Fibroblast of skin of right quadriceps (primary cell): ENCODE data around the gene SETDB1.

Source experiments
- DNase-seq: peaks from one replicate; pipeline ENCODE4 v3.0.0-alpha.2; 2013

SETDB1 gene

DNA sequence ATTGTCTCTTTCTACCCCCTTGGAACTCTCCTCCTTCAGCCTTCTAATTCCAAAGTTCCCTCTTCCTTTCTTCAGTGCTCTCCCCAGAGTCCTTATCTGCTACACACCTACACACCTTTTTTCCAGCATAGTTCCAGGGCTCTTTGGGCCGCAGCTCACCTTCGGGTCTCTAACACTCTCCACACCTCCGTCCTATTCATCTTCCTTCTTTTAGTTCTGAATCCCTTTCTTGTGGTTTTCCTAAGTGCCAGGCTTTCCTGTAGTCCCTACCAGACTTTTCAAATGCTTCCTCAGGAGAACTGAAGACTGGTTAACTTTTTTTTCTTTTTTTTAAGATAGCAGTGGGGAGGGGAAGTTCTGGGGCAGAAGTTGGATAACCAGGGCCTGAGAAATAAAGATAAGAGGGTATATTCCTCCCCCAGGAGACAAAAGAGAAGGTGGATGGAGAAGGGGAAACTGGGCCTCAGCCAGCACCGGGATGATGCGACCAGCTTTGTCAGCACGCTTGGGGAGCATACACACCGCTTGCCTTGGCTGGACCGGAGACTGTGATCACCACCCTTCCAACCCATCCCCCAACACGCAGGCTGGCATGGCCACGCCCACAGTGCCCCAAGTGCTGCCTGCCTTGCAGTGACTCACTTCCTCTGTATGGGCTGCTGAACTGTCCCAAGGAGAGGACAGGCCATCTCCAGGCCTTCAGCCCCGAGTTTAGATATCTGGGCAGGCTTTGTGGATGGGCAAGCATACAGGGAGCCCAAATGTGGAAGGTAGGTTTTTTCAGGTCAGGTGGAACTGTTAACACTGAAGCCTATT is 50.9 kb downstream of the SETDB1 start:
- no peak for DNase-seq

DNA sequence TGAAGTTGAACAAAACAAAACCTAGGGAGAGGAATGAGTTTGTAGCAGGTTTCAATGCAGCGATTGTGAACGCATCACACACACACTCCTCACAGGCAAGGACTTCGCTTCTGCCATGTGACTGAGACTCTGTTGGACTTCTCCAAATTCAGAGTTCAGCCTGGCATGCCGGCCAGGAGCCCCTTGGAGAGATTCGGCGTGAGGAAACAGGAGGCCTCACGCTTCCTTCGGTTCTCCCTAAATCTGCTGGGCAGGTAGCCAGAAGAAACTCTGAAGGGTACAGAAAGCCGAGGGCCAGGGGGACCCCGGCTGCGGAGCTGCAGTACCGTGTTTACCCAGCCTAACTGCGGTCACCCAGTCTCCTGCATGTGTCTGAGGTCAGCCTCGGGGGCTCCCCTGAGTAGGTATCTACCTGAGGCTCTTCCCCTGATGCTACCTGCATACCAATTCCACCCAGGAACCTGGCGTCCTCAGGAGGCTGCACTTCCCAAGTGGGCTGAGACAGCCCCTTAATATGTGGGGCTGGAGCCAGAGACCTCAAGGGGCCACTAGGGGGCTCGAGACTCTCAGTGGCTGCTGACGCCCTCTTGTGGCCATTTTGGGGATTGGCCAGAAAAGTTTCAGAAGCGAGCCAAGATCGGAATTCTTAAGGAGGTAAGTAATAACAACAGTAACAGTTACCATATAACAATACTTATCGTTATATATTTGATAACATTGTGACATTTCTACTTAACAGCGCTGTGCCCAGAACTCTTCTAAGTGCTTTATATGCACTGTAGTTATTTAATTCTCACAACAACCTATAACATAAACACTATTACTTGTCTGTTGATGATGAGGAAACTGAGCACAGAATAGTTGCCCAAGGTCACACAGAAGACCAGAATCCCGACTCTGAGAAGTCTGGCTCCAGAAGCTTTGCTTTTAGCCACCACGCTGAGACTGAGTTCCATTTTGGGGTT is 53.2 kb downstream of the SETDB1 start:
- peak; percentile 88 for DNase-seq

DNA sequence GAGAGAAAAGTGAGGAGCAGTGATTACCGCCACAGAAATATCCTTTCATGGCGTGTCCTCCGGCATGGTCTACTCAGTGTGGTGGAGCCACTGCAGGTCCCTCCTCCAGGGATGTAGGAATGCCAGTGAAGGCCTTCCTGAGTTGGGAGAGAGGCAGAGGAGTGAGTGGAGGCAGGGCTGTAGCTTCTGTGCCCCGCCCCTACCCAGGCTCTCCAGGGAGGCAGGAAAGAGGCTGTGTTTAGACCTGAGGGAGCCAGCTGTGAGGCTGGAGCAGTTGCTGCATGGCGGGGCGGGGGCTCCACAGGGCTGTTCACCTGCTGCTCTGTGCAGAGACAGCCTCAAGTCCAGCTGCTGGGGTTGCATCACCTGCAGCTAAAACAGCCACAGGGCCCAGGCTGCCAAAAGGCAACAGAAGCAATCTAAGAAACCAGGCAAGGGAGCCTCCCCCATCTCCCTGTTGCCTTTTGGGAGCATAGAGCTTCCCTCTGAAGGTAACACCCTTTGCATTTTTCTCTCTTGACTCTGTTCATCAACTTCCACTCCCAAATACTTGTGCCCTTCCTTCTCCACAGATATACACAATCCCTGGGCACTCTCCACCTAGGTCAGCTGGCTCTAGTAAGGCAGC is 55.1 kb downstream of the SETDB1 start:
- DNase-seq: no peak

DNA sequence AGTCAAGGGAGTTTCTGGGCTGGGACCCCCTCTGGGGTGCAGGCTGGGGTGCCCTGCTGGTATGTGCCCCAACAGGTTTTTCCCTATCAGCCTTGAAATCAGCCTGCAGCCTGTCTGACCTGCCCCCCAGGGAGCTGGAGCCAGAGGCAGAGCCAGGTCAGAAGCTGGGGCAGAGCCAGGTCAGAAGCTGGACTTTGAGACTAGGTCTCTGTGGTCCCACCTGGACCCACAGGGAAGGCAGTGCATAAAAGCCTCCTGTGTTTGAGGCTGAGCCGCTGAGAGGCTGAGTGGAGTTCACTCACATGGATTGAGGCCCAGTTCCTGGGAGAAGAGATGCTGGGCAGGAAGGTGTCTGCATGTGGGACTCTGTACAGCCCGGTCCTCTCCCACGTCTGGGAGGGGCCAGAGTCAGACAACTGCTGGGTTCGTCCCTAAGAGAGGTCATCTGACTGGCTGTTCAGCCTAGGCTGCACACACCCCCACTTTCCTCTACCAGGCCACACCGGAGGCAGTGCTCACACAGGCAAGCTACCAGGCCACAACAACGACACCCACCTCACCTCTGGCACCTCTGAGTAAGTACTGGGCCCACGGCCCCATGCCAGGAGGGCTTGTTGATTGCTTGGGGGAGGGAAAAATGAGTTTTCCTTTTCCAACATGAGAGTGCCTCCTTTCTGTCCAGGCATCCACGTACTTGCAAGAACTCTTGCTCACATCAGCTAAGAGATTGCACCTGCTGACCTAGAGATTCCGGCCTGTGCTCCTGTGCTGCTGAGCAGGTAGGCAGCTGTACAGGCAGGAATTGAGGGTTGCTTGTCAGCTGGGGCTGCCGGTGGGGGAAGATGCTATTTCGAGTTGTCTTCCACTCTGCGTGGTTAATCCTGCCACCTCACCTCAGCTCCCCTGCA is 55.9 kb downstream of the SETDB1 start, which contains the start of gene ANXA9:
Gene ANXA9, plus strand, starts transcription at position 488 of the 908 bp plus-strand sequence. CDS start 814 bp downstream, outside the sequence.
- DNase-seq: no peak

DNA sequence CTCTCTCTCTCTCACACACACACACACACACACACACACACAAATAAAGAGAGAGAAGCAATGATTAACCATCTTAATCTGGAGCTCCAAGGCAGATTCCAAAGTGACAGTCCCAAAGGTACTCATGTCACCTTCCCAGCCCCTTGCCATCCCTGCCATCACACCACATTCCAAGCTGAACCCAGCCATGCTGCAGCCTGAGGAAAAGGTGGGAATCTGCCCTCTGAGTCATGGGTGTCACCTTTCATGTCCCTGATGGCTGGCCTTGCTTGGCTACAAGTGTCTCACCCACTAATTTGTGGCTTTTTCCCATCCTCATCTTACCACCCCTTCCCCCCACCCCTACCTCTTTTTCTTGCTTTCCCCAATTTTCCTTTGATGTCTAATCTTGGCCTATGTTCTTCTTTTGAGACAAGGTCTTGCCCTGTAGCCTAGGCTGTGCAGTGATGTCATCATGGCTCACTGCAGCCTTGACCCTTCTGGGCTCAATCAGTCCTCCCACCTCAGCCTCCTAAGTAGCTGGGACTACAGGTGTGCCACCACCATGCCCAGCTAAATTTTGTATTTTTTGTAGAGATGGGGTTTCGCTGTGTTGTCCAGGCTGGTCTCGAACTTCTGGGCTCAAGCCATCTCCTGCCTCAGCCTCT is 59.1 kb downstream of the SETDB1 start:
- no peak for DNase-seq

DNA sequence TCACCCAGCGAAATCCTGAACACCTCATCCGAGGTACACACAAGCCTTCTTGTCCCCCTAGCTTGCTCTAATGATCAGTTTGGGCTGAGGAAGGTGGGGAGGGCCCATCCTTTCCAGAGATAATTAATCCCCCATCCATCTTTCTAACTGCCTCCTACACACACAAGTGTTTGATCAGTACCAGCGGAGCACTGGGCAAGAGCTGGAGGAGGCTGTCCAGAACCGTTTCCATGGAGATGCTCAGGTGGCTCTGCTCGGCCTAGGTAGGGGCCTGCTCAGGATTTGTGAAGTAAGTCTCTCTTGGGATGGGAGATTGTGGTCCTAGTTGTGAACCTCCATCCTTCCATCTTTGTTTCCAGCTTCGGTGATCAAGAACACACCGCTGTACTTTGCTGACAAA is 61.8 kb downstream of the SETDB1 start:
- DNase-seq: no peak

DNA sequence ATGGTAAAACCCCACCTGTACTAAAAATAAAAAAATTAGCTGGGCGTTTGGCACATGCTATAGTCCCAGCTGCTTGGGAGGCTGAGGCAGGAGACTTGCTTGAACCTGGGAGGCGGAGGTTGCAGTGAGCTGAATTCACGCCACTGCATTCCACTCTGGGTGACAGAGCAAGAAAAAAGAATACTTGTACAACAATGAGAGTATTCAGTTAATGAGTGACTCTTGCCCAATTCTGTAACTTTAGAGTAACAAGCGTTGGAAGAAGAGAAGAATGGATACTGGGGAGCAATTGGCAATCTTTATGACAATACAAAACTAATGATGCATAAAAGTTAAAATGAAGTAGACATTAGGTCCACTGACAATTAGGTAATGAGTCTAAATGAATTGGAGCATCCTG is 66.5 kb downstream of the SETDB1 start:
- DNase-seq: no peak

DNA sequence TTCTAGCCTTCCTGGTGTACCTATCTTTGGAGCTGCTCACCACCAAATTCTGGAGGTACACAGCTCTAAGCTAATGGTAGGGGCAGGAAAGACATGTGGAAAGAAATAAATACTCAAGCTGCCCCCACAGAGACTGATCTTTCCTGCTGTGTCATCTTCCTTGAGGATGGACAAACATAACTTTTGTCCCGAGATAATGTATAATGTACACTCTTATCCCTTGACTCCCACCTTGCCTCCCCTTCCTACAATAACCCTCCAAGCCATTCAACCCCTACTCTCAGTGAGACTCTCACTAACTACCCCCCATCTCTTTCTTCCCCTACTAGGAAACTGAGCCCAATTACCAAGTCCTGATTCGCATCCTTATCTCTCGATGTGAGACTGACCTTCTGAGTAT is 68.1 kb downstream of the SETDB1 start:
- DNase-seq: no peak

DNA sequence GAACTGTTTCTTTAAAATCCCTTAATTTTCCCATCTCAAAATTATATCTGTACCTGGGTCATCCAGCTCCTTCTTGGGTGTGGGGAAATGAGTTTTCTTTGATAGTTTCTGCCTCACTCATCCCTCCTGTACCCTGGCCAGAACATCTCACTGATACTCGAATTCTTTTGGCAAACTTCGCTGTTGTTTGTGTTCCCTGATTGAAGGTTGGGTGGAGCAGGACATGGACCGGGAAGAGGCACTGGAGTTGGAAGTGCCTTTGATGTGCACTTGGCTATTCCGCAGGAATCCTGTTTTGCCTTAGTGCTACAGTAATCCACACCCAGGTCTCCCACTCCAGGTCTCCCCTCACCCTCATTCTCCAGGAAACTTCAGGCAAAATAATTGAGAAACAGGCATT is 69.3 kb downstream of the SETDB1 start:
- no peak for DNase-seq

DNA sequence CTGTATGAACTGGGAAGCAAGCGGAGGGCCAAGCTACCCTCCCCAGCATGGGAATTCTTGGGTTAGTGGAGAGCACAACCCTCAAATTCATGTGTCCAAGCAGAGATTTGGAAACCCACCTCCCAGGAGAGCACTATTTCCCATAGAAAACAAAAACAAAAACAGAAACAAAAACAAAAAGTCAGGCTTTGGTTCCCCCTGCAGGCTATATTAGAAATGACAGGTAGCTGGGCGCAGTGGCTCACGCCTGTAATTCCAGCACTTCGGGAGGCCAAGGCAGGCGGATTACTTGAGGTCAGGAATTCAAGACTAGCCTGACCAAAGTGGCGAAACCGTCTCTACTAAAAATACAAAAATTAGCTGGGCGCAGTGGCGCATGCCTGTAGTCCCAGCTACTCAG is 69.7 kb downstream of the SETDB1 start:
- no peak for DNase-seq

DNA sequence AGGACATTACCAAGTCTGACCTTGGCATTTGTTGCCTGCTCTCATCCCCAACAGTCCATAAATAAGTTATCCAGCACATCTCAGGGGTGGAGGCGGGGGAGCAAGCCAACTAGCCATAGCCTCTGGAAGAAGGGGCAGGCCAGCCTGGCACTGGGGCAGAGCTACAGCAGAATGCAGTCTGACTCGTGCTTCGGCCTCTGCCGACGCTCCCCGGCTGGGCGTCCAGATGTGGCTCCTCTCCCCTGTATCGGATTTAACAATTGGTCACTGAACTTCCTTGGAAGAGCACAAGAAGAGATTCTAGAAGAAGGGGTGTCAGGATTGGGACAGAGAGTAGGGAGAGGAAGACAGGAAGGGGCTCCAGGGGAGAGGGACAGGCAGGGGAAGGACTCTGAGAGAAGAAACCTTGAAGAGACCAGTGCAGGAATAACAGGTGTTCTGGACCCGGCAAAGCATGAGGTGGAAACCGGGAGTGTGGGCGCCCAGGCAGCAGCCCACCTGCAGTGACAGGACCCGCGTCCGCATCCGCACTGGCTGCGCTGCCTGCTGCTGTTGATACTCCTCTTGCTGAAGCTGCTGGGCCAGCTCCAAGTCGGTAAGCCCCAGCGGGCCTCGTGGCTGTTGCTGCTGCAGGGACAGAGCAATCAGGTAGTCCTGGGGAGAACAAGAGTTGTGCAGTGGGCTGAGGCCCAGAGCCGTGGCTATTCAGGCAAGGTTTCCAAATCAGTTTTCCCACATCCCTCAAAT is 71.1 kb downstream of the SETDB1 start:
- DNase-seq: no peak

DNA sequence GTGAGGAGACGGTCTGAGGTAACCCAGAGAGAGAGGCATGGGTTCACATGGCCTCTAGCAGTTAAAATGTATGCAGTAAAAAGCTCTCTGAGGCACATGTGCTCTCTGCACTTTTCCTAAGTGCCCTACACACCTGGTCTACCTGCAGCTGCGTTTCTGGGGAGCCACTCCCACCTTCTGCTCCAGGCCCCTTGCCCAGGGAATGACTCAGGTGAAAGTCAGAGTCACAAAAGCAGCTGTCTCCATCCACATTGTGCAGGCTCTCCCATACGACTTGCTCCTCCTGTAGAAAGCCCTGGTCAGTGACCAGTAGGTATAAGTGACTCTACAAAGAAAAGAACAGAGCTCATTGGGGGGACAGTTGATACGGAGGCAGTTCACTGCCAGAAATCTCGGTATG is 71.8 kb downstream of the SETDB1 start:
- DNase-seq: no peak

DNA sequence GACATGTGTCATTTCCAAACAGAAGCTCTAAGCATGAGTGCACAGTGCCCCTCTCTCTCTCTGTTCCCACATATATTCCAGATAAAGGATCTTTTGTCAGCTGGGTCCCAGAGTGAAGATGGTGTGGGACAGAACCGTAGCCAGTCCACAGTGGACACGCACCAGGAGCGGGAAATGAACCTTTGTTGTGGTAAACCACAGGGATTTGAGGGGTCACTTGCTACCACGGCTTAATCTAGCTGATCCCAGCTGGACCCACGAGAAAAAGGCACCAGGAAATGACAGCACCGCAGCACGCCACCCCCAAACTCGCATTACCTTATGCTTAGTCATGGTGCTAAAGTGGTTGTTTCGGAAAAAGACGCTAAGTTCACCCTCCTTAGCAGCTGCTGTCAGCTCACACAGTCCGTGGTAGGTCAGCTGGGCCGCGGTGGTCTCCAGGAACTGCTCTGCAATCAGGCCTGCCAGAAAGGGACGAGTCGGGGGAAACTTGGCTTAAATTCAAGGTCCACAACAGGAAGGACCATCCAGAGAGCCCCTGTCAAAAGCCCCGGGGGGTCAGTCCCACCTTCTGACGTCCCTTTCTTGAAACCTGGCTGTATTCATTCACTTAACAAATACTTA is 73.0 kb downstream of the SETDB1 start:
- DNase-seq: peak; percentile 50

DNA sequence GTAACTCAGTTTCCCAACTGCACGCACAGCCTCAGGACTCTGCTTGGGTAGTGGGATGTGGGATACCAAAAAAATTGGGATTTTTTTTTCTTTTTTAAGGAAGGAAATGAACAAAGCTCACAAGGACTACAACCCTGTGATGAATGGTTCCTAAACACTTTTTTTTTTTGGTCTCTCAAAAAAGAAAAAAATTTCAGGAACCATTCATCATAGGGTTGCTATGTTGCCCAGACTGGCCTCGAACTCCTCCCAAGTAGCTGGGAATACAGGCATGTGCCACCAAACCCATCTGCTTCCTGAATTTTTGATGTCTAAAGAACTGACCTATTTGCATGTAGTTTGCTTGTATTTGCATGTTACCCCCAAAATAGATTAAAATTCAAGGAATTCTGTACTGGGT is 73.8 kb downstream of the SETDB1 start:
- no peak for DNase-seq

DNA sequence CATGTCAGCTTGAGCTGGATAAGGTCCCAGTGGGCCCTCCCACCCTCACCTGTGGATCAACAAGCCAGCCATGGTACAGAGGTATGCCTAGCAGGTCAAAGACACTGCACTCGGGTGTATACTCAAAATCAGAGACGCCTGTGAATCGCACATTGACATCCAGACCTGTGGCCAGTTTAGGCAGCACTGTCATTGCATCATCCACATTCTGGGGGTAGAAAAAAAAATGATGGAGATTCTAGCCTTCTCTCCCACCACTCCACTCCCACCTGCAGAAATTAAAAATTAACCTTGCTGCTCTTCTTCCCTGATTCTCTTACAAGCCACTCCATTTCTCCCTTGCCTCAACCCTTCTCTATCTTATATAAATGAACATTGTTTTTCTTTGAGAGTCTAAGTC is 74.2 kb downstream of the SETDB1 start:
- DNase-seq: no peak

DNA sequence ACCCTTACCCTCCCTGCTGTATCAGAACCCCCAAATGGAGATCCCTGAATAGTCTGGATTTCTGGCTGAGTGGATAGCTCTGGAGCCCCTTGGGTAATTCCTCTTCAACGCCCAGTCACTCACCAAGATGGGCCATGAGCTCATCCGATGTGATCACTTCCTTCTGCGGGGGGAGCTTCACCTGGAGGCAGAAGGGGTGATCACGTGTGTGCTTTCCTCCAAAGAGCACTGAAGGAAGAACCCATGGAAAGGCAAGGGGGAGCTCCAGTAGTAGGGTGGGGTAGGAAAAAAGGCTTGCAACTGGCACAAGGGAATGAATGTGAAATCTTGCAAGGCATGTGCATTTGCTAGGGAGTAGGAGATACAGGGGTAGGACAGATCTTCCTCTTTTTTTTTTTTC is 75.4 kb downstream of the SETDB1 start:
- DNase-seq: no peak

DNA sequence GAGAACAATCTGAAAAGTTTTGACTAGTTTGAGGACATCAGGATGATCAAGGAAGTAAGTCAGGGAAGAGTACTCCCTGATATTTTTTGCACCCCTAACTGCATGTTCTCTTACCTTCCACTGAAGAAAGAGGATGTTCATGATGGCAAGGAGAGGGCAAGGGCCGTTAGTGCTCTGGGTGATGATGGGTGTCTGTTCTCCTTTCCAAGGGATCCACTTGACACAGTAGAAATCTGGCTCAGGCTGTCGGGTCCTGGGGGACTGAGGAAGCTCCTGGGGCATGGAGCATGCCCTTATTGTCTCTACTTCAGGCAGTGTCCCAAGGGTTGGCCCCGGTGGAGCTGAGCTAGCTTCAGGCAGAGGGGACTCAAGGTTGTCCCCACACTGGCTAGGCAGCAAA is 75.9 kb downstream of the SETDB1 start:
- DNase-seq: no peak

DNA sequence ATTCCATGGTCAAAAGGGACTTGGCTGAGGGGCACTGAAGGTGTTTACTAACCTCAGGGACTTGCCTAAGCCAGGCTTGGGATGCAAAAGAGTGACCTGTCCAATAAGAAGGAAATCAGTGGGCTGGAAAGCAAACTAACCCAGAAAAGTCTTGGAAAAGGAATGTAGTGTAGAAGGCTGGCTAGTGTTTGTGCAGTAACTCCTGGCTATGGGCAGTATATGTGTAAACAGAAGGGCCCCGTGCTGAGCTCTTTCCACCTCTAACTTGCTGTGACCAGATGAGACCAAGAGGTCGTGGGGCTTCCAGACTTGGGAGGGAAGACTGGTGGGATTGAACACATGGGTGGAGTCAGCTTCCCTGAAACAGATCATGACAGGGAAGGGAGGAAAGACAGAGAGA is 76.4 kb downstream of the SETDB1 start:
- DNase-seq: no peak

DNA sequence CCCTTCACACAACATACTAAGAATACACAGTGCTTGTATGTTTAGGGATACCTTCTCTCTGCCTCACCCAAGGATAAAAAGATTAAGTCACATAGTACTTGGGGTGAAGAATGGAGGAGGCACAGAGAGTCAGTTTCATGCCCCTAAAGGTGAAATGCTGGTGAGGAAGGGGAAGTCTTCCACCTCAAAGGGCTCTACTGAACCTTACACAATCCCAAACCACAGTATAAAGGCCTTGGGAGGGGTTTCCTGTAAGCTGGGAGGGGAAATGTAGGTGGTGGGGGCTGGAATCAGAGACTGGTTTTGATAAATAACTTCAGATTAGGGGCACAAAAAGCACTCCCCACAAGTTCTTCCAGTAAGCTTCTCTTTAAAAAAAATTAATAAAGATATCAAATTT is 77.0 kb downstream of the SETDB1 start:
- no peak for DNase-seq

DNA sequence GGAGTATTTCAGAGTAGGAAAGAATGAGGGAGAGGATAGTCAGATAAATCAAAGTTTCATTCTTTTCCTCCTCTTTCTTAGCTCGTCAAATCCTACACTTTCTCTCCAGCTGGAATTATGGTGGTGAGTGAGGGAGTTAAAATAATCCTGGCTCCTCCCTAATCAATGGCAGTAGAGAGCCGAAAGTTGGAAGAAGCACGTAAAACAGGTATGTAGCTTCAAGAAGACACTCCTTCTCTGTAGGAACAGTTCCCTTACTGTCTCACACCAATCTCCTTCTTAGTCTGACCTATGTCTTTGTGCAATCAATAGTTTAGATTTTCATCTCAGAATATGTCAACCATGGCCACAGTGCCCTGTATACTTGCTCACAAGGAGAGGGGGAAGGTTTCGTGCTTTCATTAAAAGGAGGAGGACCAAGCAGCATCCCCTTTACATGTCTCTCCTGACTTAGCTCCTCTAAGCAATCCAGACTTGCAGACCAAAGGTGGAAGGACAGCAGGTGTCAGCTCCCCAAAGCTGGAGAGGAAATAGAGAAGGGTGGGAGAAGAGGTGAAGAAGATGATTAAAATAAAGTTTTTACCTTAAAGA is 79.7 kb downstream of the SETDB1 start:
- DNase-seq: no peak
